RWPE2 (cell line): Measurements from ENCODE around the gene DSCAML1.

ENCODE experiments used
- ATAC-seq: fragments of 200-7000 bp; cut with Tn5 transposase; 3 replicates; pipeline ENCODE4 v1.9.1; 2021; ENCODE audit warnings: low read depth
- DNase-seq: peaks from one replicate; pipeline ENCODE4 v3.0.0-alpha.2; 2020; ENCODE audit warnings: low spot score
- H3K27ac ChIP-seq: fragments of 450-650 bp; 2 replicates; pipeline ENCODE4 v1.5.1; 2017; ENCODE audit warnings: mild to moderate bottlenecking; ENCODE audit not compliant: poor library complexity, severe bottlenecking
- H3K27me3 ChIP-seq: fragments of 250-450 bp; sonication (Bioruptor Pico); 2 replicates; pipeline ENCODE4 v1.5.1; 2021; ENCODE audit warnings: mild to moderate bottlenecking, moderate library complexity; ENCODE audit not compliant: insufficient read depth, poor library complexity, severe bottlenecking
- H3K36me3 ChIP-seq: fragments of 250-450 bp; sonication (Bioruptor Pico); 2 replicates; pipeline ENCODE4 v1.5.1; 2020; ENCODE audit warnings: low read depth, mild to moderate bottlenecking, moderate library complexity
- H3K4me1 ChIP-seq: fragments of 250-450 bp; sonication (Bioruptor Pico); 2 replicates; pipeline ENCODE4 v1.5.1; 2021; ENCODE audit warnings: mild to moderate bottlenecking, moderate library complexity; ENCODE audit not compliant: insufficient read depth, poor library complexity, severe bottlenecking
- H3K4me3 ChIP-seq: fragments of 250-450 bp; sonication (Bioruptor Pico); 2 replicates; pipeline ENCODE4 v1.5.1; 2021; ENCODE audit warnings: mild to moderate bottlenecking, moderate library complexity; ENCODE audit not compliant: severe bottlenecking
- H3K9me3 ChIP-seq: fragments of 250-450 bp; sonication (Bioruptor Pico); 2 replicates; pipeline ENCODE4 v1.5.1; 2021; ENCODE audit warnings: mild to moderate bottlenecking, moderate library complexity; ENCODE audit not compliant: severe bottlenecking
- TF ChIP-seq, protein P1 (sequence below): fragments of 450-650 bp; IDR thresholded peaks from one replicate; pipeline ENCODE4 v1.5.1; 2017; ENCODE audit warnings: mild to moderate bottlenecking, moderate library complexity; ENCODE audit not compliant: poor library complexity, severe bottlenecking

The DSCAML1 gene

DNA sequence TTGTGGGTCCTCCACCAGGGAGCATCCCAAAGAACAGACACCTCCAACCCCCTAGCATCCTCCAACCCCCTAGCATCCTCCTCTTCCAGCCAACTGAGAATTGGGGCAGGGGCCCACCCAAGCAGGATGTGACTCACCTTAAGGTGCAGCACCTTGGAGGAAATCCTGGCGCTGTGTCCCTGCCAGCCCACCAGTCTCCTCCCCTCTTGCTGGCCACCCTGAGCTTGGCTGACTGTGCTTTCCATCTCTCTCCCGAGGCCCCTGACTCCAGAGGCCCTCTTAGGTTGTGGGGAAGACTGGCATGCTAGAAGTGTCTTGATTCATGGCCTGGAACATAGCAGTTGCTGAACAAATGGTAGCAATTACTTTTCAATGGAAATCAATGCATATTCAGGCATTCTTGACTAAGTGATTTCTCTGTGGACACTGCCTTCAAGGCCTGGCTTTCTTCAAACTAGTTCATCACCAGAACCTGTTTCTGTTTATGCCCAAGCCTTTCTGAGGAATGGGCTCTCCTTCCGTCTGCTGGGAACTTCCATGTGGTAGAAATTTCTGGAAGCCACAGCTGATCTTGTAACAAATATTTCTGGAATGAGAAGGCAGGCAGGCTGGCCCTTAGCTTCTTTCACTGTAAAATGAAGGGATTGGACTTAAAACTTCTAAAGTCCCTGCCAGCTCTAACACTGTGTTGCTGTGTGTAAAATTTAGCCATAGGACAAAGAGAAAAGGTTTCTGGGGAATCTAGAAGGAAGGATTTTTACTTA is 408.8 kb downstream of the DSCAML1 start:
- no peaks in the 10 kb centered on the region for H3K27me3 ChIP-seq
- H3K36me3 ChIP-seq: peaks cover 44% of the 10 kb centered on the region
- no peaks in the 10 kb centered on the region for H3K9me3 ChIP-seq
- H3K27ac ChIP-seq: no peak overlapping the region
- no peak for DNase-seq
- no peak for ATAC-seq
- H3K4me3 ChIP-seq: no peak overlapping the region
- H3K4me1 ChIP-seq: no peaks in the 10 kb centered on the region
- TF ChIP-seq, protein P1, sequence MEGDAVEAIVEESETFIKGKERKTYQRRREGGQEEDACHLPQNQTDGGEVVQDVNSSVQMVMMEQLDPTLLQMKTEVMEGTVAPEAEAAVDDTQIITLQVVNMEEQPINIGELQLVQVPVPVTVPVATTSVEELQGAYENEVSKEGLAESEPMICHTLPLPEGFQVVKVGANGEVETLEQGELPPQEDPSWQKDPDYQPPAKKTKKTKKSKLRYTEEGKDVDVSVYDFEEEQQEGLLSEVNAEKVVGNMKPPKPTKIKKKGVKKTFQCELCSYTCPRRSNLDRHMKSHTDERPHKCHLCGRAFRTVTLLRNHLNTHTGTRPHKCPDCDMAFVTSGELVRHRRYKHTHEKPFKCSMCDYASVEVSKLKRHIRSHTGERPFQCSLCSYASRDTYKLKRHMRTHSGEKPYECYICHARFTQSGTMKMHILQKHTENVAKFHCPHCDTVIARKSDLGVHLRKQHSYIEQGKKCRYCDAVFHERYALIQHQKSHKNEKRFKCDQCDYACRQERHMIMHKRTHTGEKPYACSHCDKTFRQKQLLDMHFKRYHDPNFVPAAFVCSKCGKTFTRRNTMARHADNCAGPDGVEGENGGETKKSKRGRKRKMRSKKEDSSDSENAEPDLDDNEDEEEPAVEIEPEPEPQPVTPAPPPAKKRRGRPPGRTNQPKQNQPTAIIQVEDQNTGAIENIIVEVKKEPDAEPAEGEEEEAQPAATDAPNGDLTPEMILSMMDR: no peak

DNA sequence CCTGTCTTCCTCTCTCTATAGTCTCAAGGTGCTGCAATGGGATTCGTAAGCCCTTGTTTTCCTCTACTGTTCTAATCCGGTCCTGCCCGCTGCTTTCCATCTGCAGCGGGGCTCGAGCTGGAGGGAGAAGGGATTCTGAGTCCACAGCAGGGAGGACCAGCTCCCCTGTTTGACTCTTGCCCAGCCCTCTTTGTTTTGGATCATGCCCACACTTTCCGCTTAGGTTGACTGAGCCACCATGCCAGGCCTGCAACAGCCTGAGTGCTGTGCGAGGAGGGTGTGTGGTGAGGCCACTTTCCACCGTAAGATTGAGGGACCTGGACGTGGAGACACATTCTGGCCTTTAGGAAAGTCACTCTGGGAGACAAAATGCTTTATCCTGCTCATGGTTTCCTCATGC is 411.1 kb downstream of the DSCAML1 start:
- TF ChIP-seq, protein P1: no peak
- ATAC-seq: no peak
- no peaks in the 10 kb centered on the region for H3K4me1 ChIP-seq

DNA sequence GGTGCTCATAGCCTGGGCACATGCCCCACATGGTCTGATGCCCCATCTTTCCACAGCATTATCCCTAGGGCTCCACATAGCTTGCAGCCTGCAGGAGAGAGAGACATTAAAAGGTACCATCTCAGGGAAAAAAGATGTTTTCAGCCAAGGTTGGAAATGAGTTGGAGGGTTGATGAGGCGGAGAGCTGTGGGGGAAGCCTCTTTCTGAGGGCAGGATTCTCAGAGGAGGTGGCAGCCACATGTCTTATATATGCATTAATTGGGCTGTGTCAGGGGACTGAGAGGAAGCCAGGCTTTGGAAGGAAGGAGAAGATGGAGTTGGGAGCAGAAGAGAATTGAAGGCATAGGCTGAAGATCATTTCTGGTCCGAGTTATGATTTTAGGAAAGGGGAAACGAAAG is 411.5 kb downstream of the DSCAML1 start:
- Histone ChIP-seq H3K36me3 (peaks cover 44% of the 10 kb centered on the region), H3K27ac (no peak overlapping the region), H3K4me1 (no peaks in the 10 kb centered on the region), H3K4me3 (no peak overlapping the region), H3K27me3 (no peaks in the 10 kb centered on the region), H3K9me3 (no peaks in the 10 kb centered on the region)
- ATAC-seq (no peak), DNase-seq (no peak)
- TF ChIP-seq, protein P1: no peak

More for the DNA sequence above, 411.1 kb downstream of the DSCAML1 start:
- no peak for DNase-seq
- H3K4me3 ChIP-seq: no peak overlapping the region
- peaks cover 43% of the 10 kb centered on the region for H3K36me3 ChIP-seq
- no peak overlapping the region for H3K27ac ChIP-seq
- no peaks in the 10 kb centered on the region for H3K9me3 ChIP-seq
- H3K27me3 ChIP-seq: no peaks in the 10 kb centered on the region

DNA sequence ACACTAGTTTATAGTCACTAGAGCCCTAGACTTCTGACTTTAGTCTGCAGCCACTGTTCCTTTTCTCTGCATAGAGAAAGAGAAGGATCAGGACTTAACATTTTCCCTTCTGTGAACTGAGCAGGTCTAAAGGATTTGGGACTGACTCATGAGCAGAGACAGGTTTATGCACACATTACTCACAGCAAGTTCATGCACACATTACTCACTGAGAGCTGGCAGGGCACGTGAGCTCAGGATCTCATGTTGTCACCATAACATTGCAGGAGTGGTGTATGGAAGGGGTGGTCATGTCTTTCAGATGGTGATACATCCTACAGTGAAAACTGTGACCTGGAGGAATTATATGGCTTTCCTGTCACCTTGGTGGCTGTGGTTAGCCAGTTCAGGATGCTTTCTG is 413.0 kb downstream of the DSCAML1 start:
- DNase-seq: no peak

DNA sequence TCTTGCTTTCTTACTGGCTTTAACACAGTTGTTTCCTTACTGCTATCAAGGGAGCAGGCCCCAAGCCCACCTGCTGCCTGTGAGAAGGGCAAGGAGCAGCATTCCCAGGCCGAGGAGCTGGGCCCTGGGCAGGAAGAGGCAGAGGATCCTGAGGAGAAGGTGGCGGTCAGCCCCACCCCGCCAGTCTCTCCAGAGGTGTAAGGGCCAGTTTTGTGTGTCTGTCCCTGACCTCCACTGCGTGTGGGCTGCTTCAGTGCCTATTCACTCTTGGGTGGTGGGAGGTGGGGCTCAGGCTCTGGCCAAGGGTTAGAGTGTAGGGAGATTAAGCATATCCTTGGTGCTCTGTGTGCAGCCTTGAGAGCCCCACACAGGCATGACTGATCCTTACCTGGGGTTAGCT is 414.3 kb downstream of the DSCAML1 start:
- ATAC-seq: no peak
- H3K36me3 ChIP-seq: peaks cover 31% of the 10 kb centered on the region

More for the DNA sequence above, 413.0 kb downstream of the DSCAML1 start:
- H3K27ac ChIP-seq: no peak overlapping the region
- H3K4me3 ChIP-seq: no peak overlapping the region
- H3K36me3 ChIP-seq: peaks cover 39% of the 10 kb centered on the region
- TF ChIP-seq, protein P1: no peak
- no peaks in the 10 kb centered on the region for H3K4me1 ChIP-seq
- H3K9me3 ChIP-seq: no peaks in the 10 kb centered on the region
- ATAC-seq: peak; percentile 96
- no peaks in the 10 kb centered on the region for H3K27me3 ChIP-seq

More for the DNA sequence above, 414.3 kb downstream of the DSCAML1 start:
- no peaks in the 10 kb centered on the region for H3K4me1 ChIP-seq
- TF ChIP-seq, protein P1: no peak
- no peak for DNase-seq
- H3K27me3 ChIP-seq: no peaks in the 10 kb centered on the region
- no peak overlapping the region for H3K27ac ChIP-seq
- no peak overlapping the region for H3K4me3 ChIP-seq
- H3K9me3 ChIP-seq: no peaks in the 10 kb centered on the region
